Measurements from ENCODE around the gene IQGAP1. TPM values are rescaled to one million over a fixed set of nuclear protein-coding genes. Genes with fewer than 3 reads are reported as not detected.

IQGAP1 gene
- total RNA-seq, 4 donors from 2014 or later, result 206 to 448 (median 215) TPM

GRCh38 chr15:90435652-90436337 lies 47.8 kb downstream of the IQGAP1 start:
- H3K27me3 ChIP-seq, result no peaks in the 10 kb centered on the region
- no peaks in the 10 kb centered on the region for H3K9me3 ChIP-seq
- no peak for DNase-seq (ENCODE audit: low spot score in 2 of 2)
- WGBS, result 65% methylated on average over 1 of the region's 1 CpG
- TF ChIP-seq POLR2AphosphoS5 (IDR thresholded peaks at IDR 0.05) (no peak), POLR2A (IDR thresholded peaks at IDR 0.05) (no peak), EP300 (IDR thresholded peaks at IDR 0.05) (no peak), CTCF (IDR thresholded peaks at IDR 0.05) (no peak)
- peaks cover 30% of the 10 kb centered on the region for H3K36me3 ChIP-seq
- H3K27ac ChIP-seq, result no peak overlapping the region
- no peak overlapping the region for H3K4me3 ChIP-seq
- H3K4me1 ChIP-seq, result peaks cover 32% of the 10 kb centered on the region

DNA sequence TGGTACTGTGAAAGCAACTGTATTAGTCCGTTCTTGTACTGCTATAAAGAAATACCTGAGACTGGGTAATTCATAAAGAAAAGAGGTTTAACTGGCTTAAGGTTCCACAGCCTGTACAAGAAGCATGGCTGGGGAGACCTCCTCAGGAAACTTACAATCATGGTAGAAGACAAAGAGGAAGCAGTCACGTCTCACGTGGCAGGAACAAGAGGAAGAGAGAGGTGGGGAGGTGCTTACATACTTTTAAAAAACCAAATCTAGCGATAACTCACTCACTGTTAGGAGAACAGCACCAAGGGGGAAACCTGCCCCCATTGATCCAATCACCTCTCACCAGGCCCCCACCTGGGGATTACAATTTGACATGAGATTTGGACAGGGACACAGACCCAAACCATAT lies 48.9 kb downstream of the IQGAP1 start:
- TF ChIP-seq CTCF (IDR thresholded peaks at IDR 0.05) (no peak), EP300 (IDR thresholded peaks at IDR 0.05) (no peak), POLR2A (IDR thresholded peaks at IDR 0.05) (no peak), POLR2AphosphoS5 (IDR thresholded peaks at IDR 0.05) (no peak)

GRCh38 chr15:90437516-90437915 lies 49.5 kb downstream of the IQGAP1 start:
- no peak overlapping the region for H3K4me3 ChIP-seq
- H3K27ac ChIP-seq, result no peak overlapping the region
- no peaks in the 10 kb centered on the region for H3K9me3 ChIP-seq
- no peak for DNase-seq (ENCODE audit: low spot score in 2 of 2)
- WGBS, result 79% methylated on average over 2 of the region's 2 CpGs
- no peak for TF ChIP-seq POLR2A (IDR thresholded peaks at IDR 0.05)
- TF ChIP-seq POLR2AphosphoS5 (IDR thresholded peaks at IDR 0.05), result no peak
- no peak for TF ChIP-seq CTCF (IDR thresholded peaks at IDR 0.05)
- no peak for TF ChIP-seq EP300 (IDR thresholded peaks at IDR 0.05)
- no peaks in the 10 kb centered on the region for H3K27me3 ChIP-seq
- H3K4me1 ChIP-seq, result peaks cover 32% of the 10 kb centered on the region
- H3K36me3 ChIP-seq, result peaks cover 47% of the 10 kb centered on the region

More for the DNA sequence above, 48.9 kb downstream of the IQGAP1 start:
- Histone ChIP-seq H3K27ac (no peak overlapping the region), H3K9me3 (no peaks in the 10 kb centered on the region), H3K27me3 (no peaks in the 10 kb centered on the region), H3K36me3 (peaks cover 41% of the 10 kb centered on the region), H3K4me3 (no peak overlapping the region), H3K4me1 (peaks cover 32% of the 10 kb centered on the region)
- WGBS, result 88% methylated on average over 4 of the region's 4 CpGs
- DNase-seq (ENCODE audit: low spot score in 2 of 2), result no peak

- Histone ChIP-seq H3K9me3 (no peaks in the 10 kb centered on the region), H3K27me3 (no peaks in the 10 kb centered on the region), H3K4me1 (peaks cover 26% of the 10 kb centered on the region), H3K36me3 (peaks cover 55% of the 10 kb centered on the region), H3K4me3 (no peak overlapping the region), H3K27ac (no peak overlapping the region)
- TF ChIP-seq POLR2A (IDR thresholded peaks at IDR 0.05), result no peak
- TF ChIP-seq EP300 (IDR thresholded peaks at IDR 0.05), result no peak
- no peak for TF ChIP-seq POLR2AphosphoS5 (IDR thresholded peaks at IDR 0.05)
- no peak for TF ChIP-seq CTCF (IDR thresholded peaks at IDR 0.05)
- WGBS, result 44% methylated on average over 2 of the region's 2 CpGs
- no peak for DNase-seq (ENCODE audit: low spot score in 2 of 2)
These were observed 51.9 kb downstream of the IQGAP1 start for GRCh38 chr15:90439946-90440345.

- no peak overlapping the region for H3K4me3 ChIP-seq
- TF ChIP-seq CTCF (IDR thresholded peaks at IDR 0.05) (no peak), POLR2A (IDR thresholded peaks at IDR 0.05) (no peak), EP300 (IDR thresholded peaks at IDR 0.05) (no peak), POLR2AphosphoS5 (IDR thresholded peaks at IDR 0.05) (no peak)
- no peak for DNase-seq (ENCODE audit: low spot score in 2 of 2)
- peaks cover 64% of the 10 kb centered on the region for H3K36me3 ChIP-seq
- H3K27me3 ChIP-seq, result no peaks in the 10 kb centered on the region
- 93% methylated on average over 3 of the region's 3 CpGs for WGBS
- H3K9me3 ChIP-seq, result no peaks in the 10 kb centered on the region
- peaks cover 17% of the 10 kb centered on the region for H3K4me1 ChIP-seq
- H3K27ac ChIP-seq, result no peak overlapping the region
These were observed 53.0 kb downstream of the IQGAP1 start for GRCh38 chr15:90441027-90441426.

Measured in suprapubic skin (tissue), 4 donors.